ENCODE measurements around the gene LINC00305.

GRCh38 chr18:64167408-64167925 is 18.6 kb upstream of the LINC00305 start:
- TF ChIP-seq, protein P1, sequence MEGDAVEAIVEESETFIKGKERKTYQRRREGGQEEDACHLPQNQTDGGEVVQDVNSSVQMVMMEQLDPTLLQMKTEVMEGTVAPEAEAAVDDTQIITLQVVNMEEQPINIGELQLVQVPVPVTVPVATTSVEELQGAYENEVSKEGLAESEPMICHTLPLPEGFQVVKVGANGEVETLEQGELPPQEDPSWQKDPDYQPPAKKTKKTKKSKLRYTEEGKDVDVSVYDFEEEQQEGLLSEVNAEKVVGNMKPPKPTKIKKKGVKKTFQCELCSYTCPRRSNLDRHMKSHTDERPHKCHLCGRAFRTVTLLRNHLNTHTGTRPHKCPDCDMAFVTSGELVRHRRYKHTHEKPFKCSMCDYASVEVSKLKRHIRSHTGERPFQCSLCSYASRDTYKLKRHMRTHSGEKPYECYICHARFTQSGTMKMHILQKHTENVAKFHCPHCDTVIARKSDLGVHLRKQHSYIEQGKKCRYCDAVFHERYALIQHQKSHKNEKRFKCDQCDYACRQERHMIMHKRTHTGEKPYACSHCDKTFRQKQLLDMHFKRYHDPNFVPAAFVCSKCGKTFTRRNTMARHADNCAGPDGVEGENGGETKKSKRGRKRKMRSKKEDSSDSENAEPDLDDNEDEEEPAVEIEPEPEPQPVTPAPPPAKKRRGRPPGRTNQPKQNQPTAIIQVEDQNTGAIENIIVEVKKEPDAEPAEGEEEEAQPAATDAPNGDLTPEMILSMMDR (IDR thresholded peaks at IDR 0.05) = no peak
- no peak for TF ChIP-seq POLR2A (IDR thresholded peaks at IDR 0.05)

Measured in heart left ventricle (tissue), 13 donors.